B cell (primary cell): ENCODE measurements around the gene ROBO2. TPM values are rescaled to one million over a fixed set of nuclear protein-coding genes. Genes with fewer than 3 reads are reported as not detected.

Experiments
- ATAC-seq: fragments of 200-7000 bp; cut with Tn5 transposase; one replicate; pipeline ENCODE4 v1.10.0; 2021; ENCODE audit warnings: low read depth, mild to moderate bottlenecking, moderate number of reproducible peaks, moderate library complexity
- CTCF ChIA-PET: fragments of 350-600 bp; sonication (Branson Sonifier 250); formaldehyde crosslinking; loops from one replicate; lab custom pipeline; 2021; ENCODE audit warnings: antibody characterized with exemption, inconsistent platforms; lab: Charles Lee
- POLR2A ChIA-PET: fragments of 350-600 bp; sonication (Branson Sonifier 250); formaldehyde crosslinking; loops from one replicate; lab custom pipeline; 2021; ENCODE audit warnings: antibody characterized with exemption; lab: Charles Lee
- DNase-seq: peaks from one replicate; pipeline ENCODE4 v3.0.0; 2013
- H2AFZ ChIP-seq: 2 replicates; pipeline ENCODE4 v1.6.1; 2012; ENCODE audit warnings: mild to moderate bottlenecking, low read depth, low read length; ENCODE audit not compliant: insufficient read depth, poor library complexity, severe bottlenecking
- H3K27ac ChIP-seq, 2 donors: 1 replicate in 1 of 2; 2 replicates in 1 of 2; pipeline ENCODE4 v1.5.1; 2012 to 2013; ENCODE audit warnings: low read length in 2 of 2, mild to moderate bottlenecking in 2 of 2, moderate library complexity in 1 of 2
- H3K27me3 ChIP-seq, 4 experiments: fragments of 200-600 bp in 1 of 4; sonication (generic) in 1 of 4; replicated peaks in 1 of 4; 1 replicate in 2 of 4; 2 replicates in 2 of 4; pipeline versions ENCODE4 v1.6.1 to v1.7.0; 2013 to 2016; ENCODE audit warnings: low read length in 3 of 4, mild to moderate bottlenecking in 2 of 4, mixed read lengths in 1 of 4, moderate library complexity in 1 of 4; ENCODE audit not compliant: insufficient read depth in 4 of 4, control insufficient read depth in 3 of 4; ENCODE audit errors: control extremely low read depth in 1 of 4
- H3K36me3 ChIP-seq, 2 experiments: replicated peaks in 1 of 2; 1 replicate in 1 of 2; 2 replicates in 1 of 2; pipeline versions ENCODE4 v1.6.1 to v1.7.1; 2013; ENCODE audit warnings: low read length in 1 of 2; ENCODE audit not compliant: insufficient read depth in 2 of 2, control insufficient read depth in 1 of 2; ENCODE audit errors: control extremely low read depth in 1 of 2, extremely low read depth in 1 of 2
- H3K4me1 ChIP-seq, 2 donors: fragments of 200-600 bp in 1 of 2; sonication (generic) in 1 of 2; 1 replicate in 1 of 2; 2 replicates in 1 of 2; pipeline versions ENCODE4 v1.5.1 to v1.6.1; 2013 to 2017; ENCODE audit warnings: low read length in 2 of 2; ENCODE audit not compliant: control insufficient read depth in 2 of 2, insufficient read depth in 2 of 2
- H3K4me2 ChIP-seq: replicated peaks from 2 replicates; pipeline ENCODE3; 2012; ENCODE audit warnings: mild to moderate bottlenecking, low read depth, low read length; ENCODE audit not compliant: poor library complexity, severe bottlenecking
- H3K4me3 ChIP-seq, 5 experiments: fragments of 200-600 bp in 1 of 5; sonication (generic) in 1 of 5; 1 replicate in 3 of 5; 2 replicates in 2 of 5; pipeline versions ENCODE4 v1.5.1 to v1.7.0; 2011 to 2016; ENCODE audit warnings: low read length in 4 of 5, mild to moderate bottlenecking in 4 of 5, low read depth in 2 of 5, control low read depth in 1 of 5, moderate library complexity in 1 of 5; ENCODE audit not compliant: insufficient read depth in 1 of 5; ENCODE audit errors: control extremely low read depth in 1 of 5, extremely low read depth in 1 of 5
- H3K79me2 ChIP-seq: fragments of 200-600 bp; sonication (generic); one replicate; pipeline ENCODE4 v1.6.0; 2016; ENCODE audit warnings: low read length; ENCODE audit not compliant: control insufficient read depth, insufficient read depth
- H3K9ac ChIP-seq: fragments of 200-600 bp; sonication (generic); 2 replicates; pipeline ENCODE4 v1.6.1; 2017; ENCODE audit warnings: mild to moderate bottlenecking, low read length, moderate library complexity
- H3K9me3 ChIP-seq, 3 donors: one replicate each; pipeline versions ENCODE4 v1.6.1 to v1.7.1; 2013; ENCODE audit warnings: low read length in 2 of 3; ENCODE audit not compliant: control insufficient read depth in 2 of 3, insufficient read depth in 1 of 3; ENCODE audit errors: control extremely low read depth in 1 of 3
- H4K20me1 ChIP-seq: 2 replicates; pipeline ENCODE4 v1.6.0; 2012; ENCODE audit warnings: mild to moderate bottlenecking, low read length; ENCODE audit not compliant: insufficient read depth, control insufficient read depth, poor library complexity, severe bottlenecking
- H3K27ac Mint-ChIP-seq: one replicate; pipeline ENCODE4 v1.8.0; 2021; ENCODE audit warnings: mixed read lengths
- H3K27me3 Mint-ChIP-seq: one replicate; pipeline ENCODE4 v1.8.0; 2021; ENCODE audit warnings: mixed read lengths
- H3K4me1 Mint-ChIP-seq: one replicate; pipeline ENCODE4 v1.8.0; 2021; ENCODE audit warnings: mixed read lengths
- H3K4me3 Mint-ChIP-seq: one replicate; pipeline ENCODE4 v1.8.0; 2021; ENCODE audit warnings: mixed read lengths
- H3K9me3 Mint-ChIP-seq: one replicate; pipeline ENCODE4 v1.8.0; 2022; ENCODE audit warnings: mixed read lengths; ENCODE audit not compliant: insufficient read depth
- CTCF ChIP-seq: fragments of 200-600 bp; IDR thresholded peaks from one replicate; pipeline ENCODE4 v1.8.0; 2022; ENCODE audit warnings: antibody characterized with exemption, mild to moderate bottlenecking
- EZH2 ChIP-seq: IDR thresholded peaks from 2 replicates; pipeline ENCODE4 v1.6.1; 2012; ENCODE audit warnings: borderline replicate concordance, low read depth, mild to moderate bottlenecking, moderate library complexity, low read length; ENCODE audit not compliant: insufficient read depth, poor library complexity, severe bottlenecking
- WGBS: methylation state at CpG from one replicate; pipeline ENCODE4 v1.1.5; 2013; ENCODE audit warnings: missing lambda C conversion rate; ENCODE audit not compliant: insufficient coverage; 5-methylcytosine and 5-hydroxymethylcytosine counted together
- intact Hi-C: fragments of 100-400 bp; cut with micrococcal nuclease; formaldehyde crosslinking; loops from one replicate; pipeline ENCODE4 v1.10.0; 2022
- polyA plus RNA-seq: library from polyadenylated mRNA; depleted of rRNA; stranded (reverse); fragments of >200 nt; gene quantifications from 2 replicates; pipeline ENCODE4 v1.2.3, GENCODE V29; 2012
- total RNA-seq, 2 donors: library from RNA; stranded (reverse); fragments of 120-200 nt in 1 of 2; gene quantifications; 1 replicate in 1 of 2; 2 replicates in 1 of 2; pipeline versions ENCODE4 v1.2.3 to v1.2.4, GENCODE V29; 2013 to 2022

Gene ROBO2
- total and polyA plus RNA-seq, 2 donors (not counting 1 experiment from before 2014, with no cell fraction given), result not detected

DNA sequence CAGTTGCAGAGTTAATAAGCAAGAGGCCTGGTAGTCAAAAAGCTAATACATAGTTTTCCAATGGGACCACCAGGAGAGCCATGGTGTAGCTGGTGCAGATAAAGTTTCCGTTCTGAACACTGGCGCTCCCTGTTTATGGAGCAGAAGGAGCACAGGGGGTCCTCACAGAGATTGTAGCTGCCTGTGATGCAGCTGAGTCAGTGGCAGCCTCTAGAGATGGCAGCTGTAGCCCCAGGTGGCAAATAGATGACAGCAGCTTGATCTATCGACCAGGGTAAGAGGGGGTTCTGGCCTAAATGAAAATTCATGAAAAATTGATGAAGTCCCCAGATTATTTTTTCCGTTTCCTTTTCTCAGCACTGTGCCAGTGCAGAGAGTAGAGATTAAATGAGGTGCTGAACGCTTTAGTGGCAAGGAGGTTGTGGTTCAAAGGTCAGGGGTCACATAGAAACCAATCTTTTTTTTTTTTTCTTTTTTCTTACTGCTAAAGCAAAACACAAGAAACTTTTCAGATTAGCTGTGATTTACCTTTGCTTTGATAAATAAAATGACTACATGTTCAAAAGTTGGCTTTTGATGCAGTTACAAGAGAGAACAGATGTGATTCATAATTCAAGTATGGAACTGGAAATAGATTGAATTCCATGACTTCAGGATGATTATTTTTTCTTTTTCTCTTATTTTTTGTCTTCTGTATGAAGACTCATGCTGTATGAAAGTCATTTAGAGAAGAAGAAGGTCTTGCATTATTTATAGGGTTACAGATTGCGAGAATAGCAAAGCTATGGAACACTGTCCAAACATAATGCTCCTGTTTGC lies 63.3 kb downstream of the ROBO2 start:
- no peaks in the 10 kb centered on the region for H3K36me3 ChIP-seq
- CTCF ChIA-PET, result no interaction called here
- no peak overlapping the region for H3K9ac ChIP-seq
- no peak for DNase-seq
- 97% methylated on average over 3 of the region's 6 CpGs for WGBS
- H2AFZ ChIP-seq, result no peak overlapping the region
- POLR2A ChIA-PET, result no interaction called here
- H3K27me3 Mint-ChIP-seq, result no peaks in the 10 kb centered on the region
- H3K27me3 ChIP-seq, result no peaks in the 10 kb centered on the region
- H3K79me2 ChIP-seq, result no peaks in the 10 kb centered on the region
- no peak for ATAC-seq
- H3K9me3 Mint-ChIP-seq, result no peaks in the 10 kb centered on the region
- H3K4me3 ChIP-seq, result no peak overlapping the region
- H3K4me1 ChIP-seq, result no peaks in the 10 kb centered on the region
- no peaks in the 10 kb centered on the region for H4K20me1 ChIP-seq
- no peaks in the 10 kb centered on the region for H3K9me3 ChIP-seq
- no peak overlapping the region for H3K4me3 Mint-ChIP-seq
- H3K4me2 ChIP-seq, result no peak overlapping the region
- intact Hi-C loops, result no loop called here
- no peak for TF ChIP-seq CTCF
- no peak for TF ChIP-seq EZH2
- H3K4me1 Mint-ChIP-seq, result no peaks in the 10 kb centered on the region
- no peak overlapping the region for H3K27ac Mint-ChIP-seq
- H3K27ac ChIP-seq, result no peak overlapping the region

DNA sequence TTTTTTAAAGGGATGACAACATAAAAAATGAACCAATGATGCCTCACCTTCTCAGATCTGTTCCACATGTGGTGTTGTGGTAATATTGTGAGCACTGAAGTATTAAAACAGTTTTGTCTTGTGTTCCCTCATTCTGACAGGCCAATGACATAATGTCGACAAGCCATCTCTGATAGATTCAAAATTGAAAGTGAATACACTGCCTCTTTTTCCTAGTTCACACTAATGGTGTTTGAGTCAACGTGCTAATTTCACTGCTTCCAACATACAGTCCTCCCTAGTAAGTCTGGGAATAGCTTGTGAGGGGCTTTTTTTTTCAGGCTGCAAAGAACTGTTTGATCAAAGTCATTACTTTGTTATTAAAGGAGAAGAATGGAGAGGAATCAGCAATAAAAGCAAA lies 82.8 kb downstream of the ROBO2 start:
- ChIA-PET POLR2A (no interaction called here), CTCF (no interaction called here)
- intact Hi-C loops, result no loop called here
- H4K20me1 ChIP-seq, result no peaks in the 10 kb centered on the region
- ATAC-seq (no peak), DNase-seq (no peak)
- no peak overlapping the region for H3K27ac ChIP-seq
- Mint-ChIP-seq H3K4me1 (no peaks in the 10 kb centered on the region), H3K9me3 (no peaks in the 10 kb centered on the region), H3K4me3 (no peak overlapping the region), H3K27ac (no peak overlapping the region), H3K27me3 (no peaks in the 10 kb centered on the region)
- H3K4me1 ChIP-seq, result no peaks in the 10 kb centered on the region
- H3K27me3 ChIP-seq, result no peaks in the 10 kb centered on the region
- H3K79me2 ChIP-seq, result no peaks in the 10 kb centered on the region
- no peak overlapping the region for H2AFZ ChIP-seq
- H3K9ac ChIP-seq, result no peak overlapping the region
- no peak overlapping the region for H3K4me3 ChIP-seq
- H3K4me2 ChIP-seq, result no peak overlapping the region
- H3K36me3 ChIP-seq, result no peaks in the 10 kb centered on the region
- no peaks in the 10 kb centered on the region for H3K9me3 ChIP-seq
- WGBS, result no CpG with 5 or more reads among the region's 2 CpGs
- TF ChIP-seq EZH2, result no peak
- TF ChIP-seq CTCF, result no peak
